HFF-Myc (cell line): Measurements from ENCODE around the gene ARV1.

Experiments
- DNase-seq: peaks from one replicate; pipeline ENCODE4 v3.0.0-alpha.2; 2011; ENCODE audit warnings: low read depth; ENCODE audit errors: extremely low read depth
- H3K4me3 ChIP-seq: replicated peaks from 2 replicates; pipeline ENCODE4 v1.5.1; 2011; ENCODE audit warnings: low read depth, mild to moderate bottlenecking, control low read depth, low read length
- TF ChIP-seq, protein P1 (sequence below): IDR thresholded peaks from 2 replicates; pipeline ENCODE4 v1.5.1; 2012; ENCODE audit warnings: mild to moderate bottlenecking, low read depth, low read length, control low read depth; ENCODE audit errors: missing control alignments

The ARV1 gene

DNA sequence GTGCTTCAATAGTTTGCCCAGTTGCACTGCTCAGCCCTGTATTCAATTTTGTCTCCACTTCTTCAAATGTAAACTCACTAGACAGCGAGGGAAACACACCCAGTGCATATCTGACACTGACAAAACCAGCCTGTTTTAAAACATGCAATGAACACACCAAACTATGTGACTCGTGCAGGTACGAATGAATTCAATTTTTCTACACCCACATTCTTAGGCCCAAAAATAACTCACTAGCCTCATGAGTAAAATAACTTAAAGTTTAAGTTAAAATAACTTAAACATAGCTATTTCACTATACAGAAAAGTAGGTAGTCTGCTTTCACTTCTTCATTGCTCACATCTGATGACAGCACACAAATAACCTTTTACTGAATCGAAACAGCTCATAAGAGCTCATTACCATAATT, 21.3 kb upstream of the ARV1 start:
- DNase-seq, result no peak
- no peak overlapping the region for H3K4me3 ChIP-seq
- TF ChIP-seq, protein P1, sequence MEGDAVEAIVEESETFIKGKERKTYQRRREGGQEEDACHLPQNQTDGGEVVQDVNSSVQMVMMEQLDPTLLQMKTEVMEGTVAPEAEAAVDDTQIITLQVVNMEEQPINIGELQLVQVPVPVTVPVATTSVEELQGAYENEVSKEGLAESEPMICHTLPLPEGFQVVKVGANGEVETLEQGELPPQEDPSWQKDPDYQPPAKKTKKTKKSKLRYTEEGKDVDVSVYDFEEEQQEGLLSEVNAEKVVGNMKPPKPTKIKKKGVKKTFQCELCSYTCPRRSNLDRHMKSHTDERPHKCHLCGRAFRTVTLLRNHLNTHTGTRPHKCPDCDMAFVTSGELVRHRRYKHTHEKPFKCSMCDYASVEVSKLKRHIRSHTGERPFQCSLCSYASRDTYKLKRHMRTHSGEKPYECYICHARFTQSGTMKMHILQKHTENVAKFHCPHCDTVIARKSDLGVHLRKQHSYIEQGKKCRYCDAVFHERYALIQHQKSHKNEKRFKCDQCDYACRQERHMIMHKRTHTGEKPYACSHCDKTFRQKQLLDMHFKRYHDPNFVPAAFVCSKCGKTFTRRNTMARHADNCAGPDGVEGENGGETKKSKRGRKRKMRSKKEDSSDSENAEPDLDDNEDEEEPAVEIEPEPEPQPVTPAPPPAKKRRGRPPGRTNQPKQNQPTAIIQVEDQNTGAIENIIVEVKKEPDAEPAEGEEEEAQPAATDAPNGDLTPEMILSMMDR, result no peak

DNA sequence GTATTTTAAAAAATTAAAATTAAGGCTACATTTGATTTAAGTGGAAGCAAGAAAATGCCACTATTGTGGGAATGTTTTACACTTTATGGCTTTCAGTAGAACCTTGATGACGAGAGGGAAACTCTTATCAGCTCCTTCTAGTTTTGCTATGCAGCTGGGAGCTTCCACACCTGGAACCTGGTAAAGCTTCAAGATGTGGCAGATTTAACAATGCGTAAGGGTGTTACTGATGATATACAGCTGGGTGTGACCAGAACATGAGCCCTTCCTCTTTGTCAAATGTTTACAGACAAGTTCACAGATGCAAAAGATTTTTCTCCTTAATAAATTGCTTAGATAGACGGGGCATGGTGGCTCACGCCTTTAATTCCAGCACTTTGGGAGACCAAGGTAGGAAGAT, 20.5 kb upstream of the ARV1 start:
- H3K4me3 ChIP-seq, result no peak overlapping the region
- TF ChIP-seq, protein P1, result no peak
- DNase-seq, result no peak

DNA sequence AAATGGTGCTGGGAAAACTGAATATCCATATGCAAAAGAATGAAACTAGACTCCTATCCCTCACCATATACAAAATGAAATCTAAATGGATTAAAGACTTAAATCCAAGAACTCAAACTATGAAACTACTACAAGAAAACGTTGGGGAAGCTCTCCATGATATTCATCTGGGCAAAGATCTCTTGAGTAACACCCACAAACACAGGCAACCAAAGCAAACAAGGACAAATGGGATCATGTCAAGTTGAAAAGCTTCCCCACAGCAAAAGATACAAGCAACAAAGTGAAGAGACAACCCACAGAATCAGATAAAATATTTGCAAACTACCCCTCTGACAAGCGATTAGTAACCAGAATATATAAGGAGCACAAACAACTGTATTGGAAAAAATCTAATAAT, 14.0 kb upstream of the ARV1 start:
- H3K4me3 ChIP-seq, result no peak overlapping the region
- TF ChIP-seq, protein P1, result no peak
- DNase-seq, result no peak

DNA sequence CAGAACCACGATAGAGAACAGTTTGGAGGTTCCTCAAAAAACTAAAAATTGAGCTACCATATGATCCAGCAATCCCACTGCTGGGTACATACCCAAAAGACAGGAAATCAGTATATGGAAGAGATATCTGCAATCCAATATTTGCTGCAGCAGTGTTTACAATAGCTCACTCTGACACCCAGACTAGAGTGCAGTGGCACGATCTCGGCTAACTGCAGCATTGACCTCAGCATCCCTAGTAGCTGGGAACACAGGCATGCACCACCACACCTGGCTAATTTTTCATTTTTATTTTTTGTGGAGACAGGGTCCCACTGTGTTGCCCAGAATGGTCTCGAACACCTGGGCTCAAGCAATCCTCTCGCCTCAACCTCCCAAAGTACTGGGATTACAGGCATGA, 13.4 kb upstream of the ARV1 start:
- TF ChIP-seq, protein P1, result no peak
- no peak for DNase-seq
- no peak overlapping the region for H3K4me3 ChIP-seq

DNA sequence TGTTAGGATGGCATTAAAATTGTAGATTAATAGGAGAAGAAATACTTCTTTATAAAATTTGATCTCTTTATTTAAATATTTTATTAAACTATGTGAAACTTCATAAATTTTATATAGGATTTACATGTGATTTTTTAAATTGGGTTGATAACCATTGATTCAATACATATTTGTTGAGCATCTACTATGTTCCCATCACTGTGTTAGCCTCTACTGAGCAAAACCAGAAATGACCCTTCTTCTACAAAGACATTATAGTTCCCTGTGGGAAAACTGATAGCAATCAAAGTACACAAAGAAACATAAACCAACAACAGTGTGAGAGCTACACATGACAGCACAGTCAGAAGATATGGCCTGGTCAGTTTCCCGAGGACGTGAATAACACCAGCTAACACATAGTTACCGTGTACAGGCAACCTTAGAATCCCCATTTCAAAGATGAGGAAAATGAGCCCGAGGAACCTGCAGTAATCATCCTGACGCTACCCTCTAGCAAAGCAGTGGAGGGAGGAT, 12.5 kb upstream of the ARV1 start:
- no peak for DNase-seq
- TF ChIP-seq, protein P1, result no peak
- H3K4me3 ChIP-seq, result no peak overlapping the region

DNA sequence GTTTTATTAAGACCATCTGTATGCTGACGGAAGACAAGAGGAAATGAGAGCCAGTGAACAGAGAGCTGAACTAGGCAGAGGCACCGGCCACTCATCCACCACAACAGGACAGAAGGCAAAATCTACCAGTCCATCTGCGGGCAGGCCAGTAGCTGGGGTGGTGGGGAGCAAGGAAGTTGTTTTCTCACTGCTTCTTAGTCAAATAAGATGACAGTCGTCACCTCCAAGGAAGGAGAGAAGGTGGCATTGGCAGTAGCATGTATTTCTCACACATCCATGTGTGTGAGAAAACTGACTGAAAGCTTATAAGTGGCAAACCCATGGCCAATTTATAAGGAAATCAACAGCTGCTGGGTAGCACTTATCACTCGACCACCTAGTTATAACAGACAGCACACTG, 8.5 kb upstream of the ARV1 start:
- H3K4me3 ChIP-seq, result no peak overlapping the region
- DNase-seq, result no peak
- TF ChIP-seq, protein P1, result no peak

DNA sequence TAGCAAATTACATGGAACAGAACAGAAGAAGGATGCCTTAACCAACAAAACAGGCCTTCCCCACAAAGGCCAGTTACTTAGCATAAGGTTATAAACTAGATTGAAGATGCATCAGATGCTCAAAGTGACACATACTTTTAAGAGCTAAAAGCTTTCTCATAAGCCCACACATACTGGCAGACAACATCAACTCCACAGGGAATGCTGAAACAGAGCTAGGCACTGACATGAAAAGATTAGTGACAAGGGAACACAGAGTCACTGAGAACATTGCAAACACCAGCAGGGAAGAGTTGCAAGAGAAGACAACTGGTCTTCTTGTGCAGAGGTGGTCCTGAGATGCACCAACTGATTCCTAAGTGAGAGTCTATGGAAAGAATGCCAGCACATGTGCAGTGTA, 7.1 kb upstream of the ARV1 start:
- no peak for DNase-seq
- TF ChIP-seq, protein P1, result no peak
- no peak overlapping the region for H3K4me3 ChIP-seq
